ENCODE results near the gene SERP1.
A peak's percentile ranks its signal among the peaks of the same experiment; 100 is the strongest.
"Not testable (repeated sequence)": the region's sequence is repeated elsewhere in the genome, so short reads cannot be mapped to it uniquely, and the experiment has no call there.

Gene SERP1

DNA sequence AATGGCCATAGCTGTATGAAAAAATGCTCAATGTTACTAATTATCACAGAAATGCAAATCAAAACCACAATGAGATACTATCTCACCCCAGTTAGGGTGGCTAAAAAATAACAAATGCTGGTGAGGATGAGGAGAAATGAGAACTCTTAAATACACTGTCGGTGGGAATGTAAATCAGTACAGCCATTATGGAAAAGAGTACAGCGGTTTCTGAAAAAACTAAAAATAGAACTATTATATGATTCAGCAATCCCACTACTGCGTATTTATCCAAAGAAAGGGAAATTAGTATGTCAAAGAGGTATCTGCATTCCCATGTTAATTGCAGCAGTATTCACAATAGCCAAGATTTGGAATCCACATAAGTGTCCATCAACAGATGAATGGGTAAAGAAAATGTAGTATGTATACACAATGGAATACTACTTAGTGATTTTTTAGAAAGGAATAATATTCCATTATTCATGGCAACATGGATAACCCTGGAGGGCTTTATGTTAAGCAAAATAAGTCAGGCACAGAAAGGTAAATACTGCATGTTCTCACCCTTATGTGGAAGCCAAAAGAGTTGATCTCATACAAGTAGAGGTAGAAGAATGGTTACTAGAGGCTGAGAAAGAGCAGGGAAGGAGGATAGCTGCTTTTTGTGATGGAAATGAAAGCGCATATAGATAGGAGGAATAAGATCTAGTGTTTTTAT lies 35.0 kb downstream of the SERP1 start:
- no peak for DNase-seq (ENCODE audit: low read depth)
- no peak overlapping the region for H3K4me3 ChIP-seq (ENCODE audit: low read length)
- no peak for TF ChIP-seq CTCF (IDR thresholded peaks at IDR 0.05; ENCODE audit: insufficient read depth, low read depth, low read length, missing control alignments)

DNA sequence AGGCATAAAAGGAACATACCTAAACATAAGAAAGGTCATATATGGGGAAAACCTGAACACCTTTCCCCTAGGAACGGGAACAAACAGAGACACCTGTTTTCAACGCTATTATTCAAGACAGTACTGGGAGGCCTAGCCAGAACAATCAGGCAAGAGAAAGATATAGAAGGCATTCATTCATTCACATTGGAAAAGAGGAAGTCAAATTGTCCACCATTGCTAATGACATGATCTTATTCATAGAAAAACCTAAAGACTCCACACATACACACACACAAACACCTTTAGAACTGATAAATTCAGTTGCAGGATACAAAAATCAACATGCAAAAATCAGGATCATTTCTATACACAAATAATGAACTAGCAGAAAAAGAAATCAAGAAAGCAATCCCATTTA lies 36.5 kb downstream of the SERP1 start:
- no peak for DNase-seq (ENCODE audit: low read depth)
- H3K4me3 ChIP-seq (ENCODE audit: low read length): no peak overlapping the region

DNA sequence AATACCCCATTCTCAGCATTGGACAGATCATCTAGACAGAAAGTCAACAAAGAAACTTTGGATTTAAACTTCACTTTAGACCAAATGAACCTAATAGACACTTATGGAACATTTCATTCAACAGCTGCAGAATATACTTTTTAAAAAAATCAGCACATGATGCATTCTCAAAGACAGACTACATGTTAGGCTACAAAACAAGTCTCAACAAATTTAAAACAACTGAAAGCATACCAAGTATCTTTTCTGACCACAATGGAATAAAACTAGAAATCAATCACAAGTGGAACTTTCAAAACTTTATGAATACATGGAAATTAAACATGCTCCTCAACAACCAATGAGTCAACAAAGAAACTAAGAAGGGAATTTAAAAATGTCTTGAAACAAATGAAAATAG lies 37.9 kb downstream of the SERP1 start:
- TF ChIP-seq CTCF (IDR thresholded peaks at IDR 0.05; ENCODE audit: insufficient read depth, low read depth, low read length, missing control alignments): no peak
- DNase-seq (ENCODE audit: low read depth): peak; percentile 43
- no peak overlapping the region for H3K4me3 ChIP-seq (ENCODE audit: low read length)

More for the DNA sequence above, 36.5 kb downstream of the SERP1 start:
- TF ChIP-seq CTCF (IDR thresholded peaks at IDR 0.05; ENCODE audit: insufficient read depth, low read depth, low read length, missing control alignments): no peak

DNA sequence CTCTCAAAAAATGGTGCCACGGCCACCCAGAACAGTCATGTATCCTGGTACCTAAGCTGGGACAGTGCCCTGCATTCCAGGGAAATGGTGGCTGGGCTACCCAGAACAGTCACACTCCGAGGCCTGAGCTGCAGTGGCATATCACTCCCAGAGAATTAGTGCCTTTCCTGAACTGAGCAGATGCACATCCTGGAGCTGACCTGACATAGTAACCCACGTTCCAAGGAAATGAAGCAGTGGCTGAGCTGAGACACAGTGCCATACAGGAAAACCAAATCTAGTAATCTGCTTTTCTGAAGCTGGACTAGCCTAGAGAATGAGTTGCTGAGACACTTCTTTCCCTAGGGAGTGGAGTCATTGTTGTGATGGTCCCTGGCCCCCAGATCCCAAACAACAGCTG lies 41.8 kb downstream of the SERP1 start:
- no peak for DNase-seq (ENCODE audit: low read depth)
- H3K4me3 ChIP-seq (ENCODE audit: low read length): no peak overlapping the region
- no peak for TF ChIP-seq CTCF (IDR thresholded peaks at IDR 0.05; ENCODE audit: insufficient read depth, low read depth, low read length, missing control alignments)

DNA sequence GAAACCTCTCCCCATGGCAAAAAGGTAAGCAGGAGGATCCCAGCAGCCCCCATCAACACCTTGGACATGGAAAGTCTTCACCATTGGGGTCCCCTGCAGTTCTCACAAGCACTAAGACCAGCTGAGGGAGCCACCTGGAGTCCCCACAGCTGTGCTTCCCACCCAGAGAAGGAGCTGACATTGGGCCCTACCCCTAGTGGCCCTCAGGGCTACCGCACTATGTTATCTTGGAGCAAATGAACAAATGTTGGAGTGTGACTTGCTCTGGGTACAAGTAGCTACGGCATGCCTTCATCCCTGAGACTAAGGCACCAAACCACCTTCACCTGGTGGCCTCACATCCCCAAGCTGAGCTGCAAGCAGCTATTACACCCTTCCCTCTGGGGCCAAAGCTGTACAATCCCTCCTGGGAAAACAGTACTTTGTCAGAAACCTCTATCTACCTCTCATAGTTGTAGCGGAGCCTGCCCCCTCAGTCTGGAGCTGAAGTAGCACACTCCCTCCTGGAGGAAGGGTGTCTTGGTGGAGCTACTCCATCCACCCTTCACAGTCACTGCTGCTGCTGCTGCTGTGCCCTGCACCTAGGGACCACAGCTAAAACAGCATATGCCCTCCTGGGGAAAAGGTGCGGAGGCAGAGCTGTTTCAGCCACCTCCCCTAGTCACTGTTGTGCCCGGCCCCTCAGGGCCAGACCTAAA lies 42.7 kb downstream of the SERP1 start:
- H3K4me3 ChIP-seq (ENCODE audit: low read length): no peak overlapping the region
- no peak for TF ChIP-seq CTCF (IDR thresholded peaks at IDR 0.05; ENCODE audit: insufficient read depth, low read depth, low read length, missing control alignments)
- DNase-seq (ENCODE audit: low read depth): no peak

DNA sequence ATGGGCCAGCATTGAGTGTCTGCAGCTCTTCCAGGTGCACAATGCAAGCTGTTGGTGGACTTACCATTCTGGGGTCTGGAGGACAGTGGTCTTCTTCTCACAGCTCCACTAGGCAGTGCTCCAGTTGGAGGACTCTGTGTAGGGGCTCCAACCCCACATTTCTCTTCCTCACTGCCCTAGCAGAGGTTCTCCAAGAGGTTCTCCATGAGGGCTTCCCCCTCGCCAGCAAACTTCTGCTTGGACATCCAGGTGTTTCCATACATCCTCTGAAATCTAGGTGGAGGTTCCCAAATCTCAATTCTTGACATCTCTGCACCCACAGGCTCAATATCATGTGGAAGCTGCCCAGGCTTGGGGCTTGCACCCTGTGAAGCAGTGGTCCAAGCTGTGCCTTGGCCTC lies 45.3 kb downstream of the SERP1 start:
- DNase-seq (ENCODE audit: low read depth); H3K4me3 ChIP-seq (ENCODE audit: low read length): not testable (repeated sequence)

- no peak for TF ChIP-seq CTCF (IDR thresholded peaks at IDR 0.05; ENCODE audit: insufficient read depth, low read depth, low read length, missing control alignments)
- no peak overlapping the region for H3K4me3 ChIP-seq (ENCODE audit: low read length)
- peak; percentile 63 for DNase-seq (ENCODE audit: low read depth)
Observed at GRCh38 chr3:150497956-150498355, 48.3 kb downstream of the SERP1 start.
